22Rv1 (cell line): ENCODE data around the gene SUSD6.

Source experiments
- H3K27ac ChIP-seq: fragments of 450-650 bp; 2 replicates; pipeline ENCODE4 v1.5.1; 2017
- ZFX ChIP-seq: fragments of 450-650 bp; IDR thresholded peaks from 2 replicates; pipeline ENCODE4 v1.6.1; 2017; ENCODE audit warnings: antibody characterized with exemption, borderline replicate concordance
- TF ChIP-seq, protein P1 (sequence below): fragments of 450-650 bp; IDR thresholded peaks from 2 replicates; pipeline ENCODE4 v1.5.1; 2017; ENCODE audit warnings: mild to moderate bottlenecking

SUSD6 gene

DNA sequence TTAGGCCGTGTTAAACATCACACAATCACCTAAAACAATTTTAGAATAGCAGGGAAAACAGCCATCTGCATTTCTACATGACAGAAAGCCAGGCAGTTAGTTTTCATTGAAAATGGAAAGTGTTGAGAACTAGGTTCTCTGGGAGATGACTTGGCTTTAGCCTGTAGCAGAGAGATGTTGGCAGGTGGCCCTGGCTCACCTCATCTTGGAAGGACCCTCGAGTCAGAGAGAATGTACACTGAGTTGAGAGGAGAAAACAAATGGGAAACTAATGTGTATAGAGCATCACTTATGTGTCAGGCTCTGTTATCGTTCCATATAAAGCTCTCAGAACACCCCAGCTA, 51.9 kb downstream of the SUSD6 start:
- peak overlapping the region; percentile 29; the same call in 1 of the 2 replicates for H3K27ac ChIP-seq
- TF ChIP-seq ZFX = no peak
- TF ChIP-seq, protein P1, sequence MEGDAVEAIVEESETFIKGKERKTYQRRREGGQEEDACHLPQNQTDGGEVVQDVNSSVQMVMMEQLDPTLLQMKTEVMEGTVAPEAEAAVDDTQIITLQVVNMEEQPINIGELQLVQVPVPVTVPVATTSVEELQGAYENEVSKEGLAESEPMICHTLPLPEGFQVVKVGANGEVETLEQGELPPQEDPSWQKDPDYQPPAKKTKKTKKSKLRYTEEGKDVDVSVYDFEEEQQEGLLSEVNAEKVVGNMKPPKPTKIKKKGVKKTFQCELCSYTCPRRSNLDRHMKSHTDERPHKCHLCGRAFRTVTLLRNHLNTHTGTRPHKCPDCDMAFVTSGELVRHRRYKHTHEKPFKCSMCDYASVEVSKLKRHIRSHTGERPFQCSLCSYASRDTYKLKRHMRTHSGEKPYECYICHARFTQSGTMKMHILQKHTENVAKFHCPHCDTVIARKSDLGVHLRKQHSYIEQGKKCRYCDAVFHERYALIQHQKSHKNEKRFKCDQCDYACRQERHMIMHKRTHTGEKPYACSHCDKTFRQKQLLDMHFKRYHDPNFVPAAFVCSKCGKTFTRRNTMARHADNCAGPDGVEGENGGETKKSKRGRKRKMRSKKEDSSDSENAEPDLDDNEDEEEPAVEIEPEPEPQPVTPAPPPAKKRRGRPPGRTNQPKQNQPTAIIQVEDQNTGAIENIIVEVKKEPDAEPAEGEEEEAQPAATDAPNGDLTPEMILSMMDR = no peak

- no peak overlapping the region for H3K27ac ChIP-seq
- TF ChIP-seq ZFX = no peak
- TF ChIP-seq, protein P1 = no peak
Measured at GRCh38 chr14:69664265-69664664, 52.9 kb downstream of the SUSD6 start.

DNA sequence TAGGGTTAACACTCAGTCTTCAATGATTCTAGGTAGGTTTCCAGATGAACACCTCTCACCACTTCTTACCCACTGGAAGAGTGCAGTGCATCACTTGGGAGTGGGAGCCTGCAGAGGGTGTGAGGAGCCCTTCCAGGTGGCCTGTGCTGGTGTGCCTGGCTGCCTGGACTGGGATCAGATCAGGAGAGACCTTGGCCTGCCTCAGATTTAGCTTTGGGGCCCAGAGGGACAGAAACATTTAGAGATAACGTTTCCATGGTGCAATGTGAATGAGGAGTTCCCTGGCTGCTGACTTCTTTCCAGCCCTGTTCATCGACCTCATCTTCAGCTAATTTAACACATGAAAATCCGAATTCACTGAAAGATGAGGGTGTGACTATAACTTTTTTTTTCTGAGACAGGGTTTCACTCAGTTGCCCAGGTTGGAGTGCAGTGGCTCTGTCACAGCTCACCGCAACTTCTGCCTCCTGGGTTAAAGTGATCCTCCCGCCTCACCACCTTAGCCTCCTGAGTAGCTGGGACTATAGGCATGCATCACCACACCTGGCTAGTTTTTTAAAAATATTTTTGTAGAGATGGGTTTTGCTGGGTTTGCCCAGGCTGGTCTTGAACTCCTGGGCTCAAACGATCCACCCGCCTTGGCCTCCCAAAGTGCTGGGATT, 53.6 kb downstream of the SUSD6 start:
- H3K27ac ChIP-seq = no peak overlapping the region
- TF ChIP-seq, protein P1 = no peak

GRCh38 chr14:69665631-69666030, 54.2 kb downstream of the SUSD6 start:
- TF ChIP-seq, protein P1 = no peak
- TF ChIP-seq ZFX = no peak
- no peak overlapping the region for H3K27ac ChIP-seq

DNA sequence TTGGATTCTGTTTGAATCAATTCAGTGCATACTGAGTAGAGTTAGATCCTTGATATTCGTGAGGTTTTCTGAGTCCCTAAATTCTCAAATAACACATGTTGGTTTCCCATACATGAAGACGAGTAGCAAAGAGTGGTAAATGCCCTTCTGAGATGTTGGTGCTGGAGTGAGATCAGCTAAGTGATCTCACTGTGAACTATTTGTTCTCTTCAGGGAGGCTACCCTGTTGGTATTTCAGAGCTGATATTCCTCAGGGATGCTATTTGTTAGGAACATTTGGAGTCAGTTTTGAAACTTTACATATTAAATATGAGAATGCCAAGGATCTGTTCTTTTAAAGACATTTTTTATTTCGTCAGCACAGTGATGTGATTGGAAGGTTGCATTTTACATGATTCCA, 54.7 kb downstream of the SUSD6 start:
- TF ChIP-seq, protein P1 = no peak
- no peak for TF ChIP-seq ZFX
- no peak overlapping the region for H3K27ac ChIP-seq

GRCh38 chr14:69666690-69667211, 55.4 kb downstream of the SUSD6 start:
- H3K27ac ChIP-seq = no peak overlapping the region
- TF ChIP-seq ZFX = no peak
- TF ChIP-seq, protein P1 = no peak

DNA sequence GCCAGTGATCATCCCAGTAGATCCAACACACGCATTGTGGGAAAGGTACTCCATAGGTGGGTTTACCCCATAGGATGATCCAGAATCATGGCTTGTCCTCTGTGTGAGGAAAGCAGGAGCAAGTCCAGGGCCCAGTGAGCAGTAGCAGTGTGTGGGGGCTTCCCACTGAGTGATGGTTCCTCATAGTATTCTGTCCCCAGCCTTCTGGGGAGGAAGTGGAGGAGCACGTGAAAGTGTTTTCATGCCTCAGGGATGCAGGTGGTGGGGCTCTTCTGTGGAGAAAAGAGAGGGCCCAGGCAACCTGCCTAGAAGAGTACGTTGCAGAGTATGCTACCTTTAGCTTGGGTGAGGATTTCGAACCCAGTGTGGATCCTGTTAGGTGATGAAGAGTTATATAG, 56.5 kb downstream of the SUSD6 start:
- H3K27ac ChIP-seq = no peak overlapping the region
- TF ChIP-seq ZFX = no peak
- TF ChIP-seq, protein P1 = no peak
